Brain microvascular endothelial cell (primary cell): ENCODE results near the gene TAGLN2.

Experiments
- DNase-seq: peaks from one replicate; pipeline ENCODE4 v3.0.0-alpha.2; 2020
- H3K27ac ChIP-seq: fragments of 250-450 bp; sonication (Bioruptor Pico); 2 replicates; pipeline ENCODE4 v1.5.1; 2020; ENCODE audit warnings: mild to moderate bottlenecking, moderate library complexity
- H3K27me3 ChIP-seq: fragments of 250-450 bp; sonication (Bioruptor Pico); replicated peaks from 2 replicates; pipeline ENCODE4 v1.5.1; 2020; ENCODE audit warnings: mild to moderate bottlenecking
- H3K36me3 ChIP-seq: fragments of 250-450 bp; sonication (Bioruptor Pico); replicated peaks from 2 replicates; pipeline ENCODE4 v1.5.1; 2020; ENCODE audit warnings: mild to moderate bottlenecking
- H3K4me3 ChIP-seq: 2 replicates; pipeline ENCODE4 v1.5.1; 2011; ENCODE audit warnings: low read depth, mild to moderate bottlenecking, control low read depth, low read length, moderate library complexity
- CTCF ChIP-seq: IDR thresholded peaks from 2 replicates; pipeline ENCODE4 v1.5.1; 2011; ENCODE audit warnings: low read depth, mild to moderate bottlenecking, moderate library complexity, low read length, control low read depth, inconsistent platforms; ENCODE audit errors: missing control alignments
- in situ Hi-C: cut with HindIII; loops from 2 replicates; pipeline ENCODE4 v1.10.0; 2017; ENCODE audit warnings: low sequenced_read_pairs, low pct_ligation_motif_present

The TAGLN2 gene

DNA sequence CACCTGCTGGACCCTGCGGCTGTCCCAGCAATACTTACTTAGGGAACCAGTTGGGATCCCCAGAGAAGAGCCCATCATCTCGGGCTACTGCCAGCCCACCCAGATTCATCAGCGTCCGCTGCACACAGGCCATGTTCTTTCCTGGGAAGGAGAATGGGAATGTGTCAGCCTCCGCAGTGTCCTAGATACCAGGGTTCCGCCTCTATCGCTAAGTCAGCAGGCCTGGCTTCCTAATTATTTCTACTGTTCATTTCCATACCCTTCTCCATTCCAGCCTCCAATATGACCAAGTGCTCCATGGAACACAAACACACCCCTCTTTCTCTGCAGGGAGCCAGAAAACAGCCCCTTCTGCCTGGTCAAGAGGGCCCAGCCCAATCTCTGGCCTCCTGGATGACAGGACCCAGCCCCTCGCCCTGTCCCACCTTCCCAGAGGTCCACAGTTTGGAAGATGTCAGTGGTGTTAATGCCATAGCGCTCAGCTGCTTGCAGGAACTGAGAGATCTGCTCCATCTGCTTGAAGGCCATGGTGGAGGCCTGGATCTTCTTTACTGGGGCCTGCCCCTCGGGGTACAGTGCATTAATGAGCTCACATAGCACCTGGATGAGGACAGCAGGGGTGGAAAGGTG is 6.0 kb downstream of the TAGLN2 start:
- no peak overlapping the region for H3K4me3 ChIP-seq
- no peak for TF ChIP-seq CTCF
- no peak for DNase-seq
- peaks cover 34% of the 10 kb centered on the region for H3K36me3 ChIP-seq
- in situ Hi-C loops, result no loop called here
- H3K27me3 ChIP-seq, result no peaks in the 10 kb centered on the region
- H3K27ac ChIP-seq, result no peak overlapping the region

GRCh38 chr1:159918352-159919200 is 6.7 kb downstream of the TAGLN2 start:
- H3K36me3 ChIP-seq, result peaks cover 34% of the 10 kb centered on the region
- no peak for TF ChIP-seq CTCF
- DNase-seq, result no peak
- no peaks in the 10 kb centered on the region for H3K27me3 ChIP-seq
- in situ Hi-C loops, result no loop called here
- no peak overlapping the region for H3K27ac ChIP-seq
- H3K4me3 ChIP-seq, result no peak overlapping the region

- TF ChIP-seq CTCF, result no peak
- H3K36me3 ChIP-seq, result peaks cover 34% of the 10 kb centered on the region
- H3K27ac ChIP-seq, result no peak overlapping the region
- no peak overlapping the region for H3K4me3 ChIP-seq
- no peak for DNase-seq
- no peaks in the 10 kb centered on the region for H3K27me3 ChIP-seq
- in situ Hi-C loops, result no loop called here
Observed at GRCh38 chr1:159917533-159918351, 7.6 kb downstream of the TAGLN2 start.

- TF ChIP-seq CTCF, result peak; percentile 17
- in situ Hi-C loops, result no loop called here
- Histone ChIP-seq H3K27me3 (no peaks in the 10 kb centered on the region), H3K27ac (peak overlapping the region; percentile 55), H3K4me3 (no peak overlapping the region), H3K36me3 (peaks cover 34% of the 10 kb centered on the region)
- peak; percentile 89 for DNase-seq
Observed at GRCh38 chr1:159916242-159917051, 8.9 kb downstream of the TAGLN2 start.

- Histone ChIP-seq H3K27ac (peak overlapping the region; percentile 55), H3K36me3 (peaks cover 34% of the 10 kb centered on the region), H3K4me3 (no peak overlapping the region), H3K27me3 (no peaks in the 10 kb centered on the region)
- TF ChIP-seq CTCF, result no peak
- no peak for DNase-seq
- in situ Hi-C loops, result no loop called here
Observed at GRCh38 chr1:159915571-159916241, 9.6 kb downstream of the TAGLN2 start.
